IMR-90 (cell line): Measurements from ENCODE around the gene TLX1. TPM values are rescaled to one million over a fixed set of nuclear protein-coding genes. Genes with fewer than 3 reads are reported as not detected.

Source experiments
- ATAC-seq: fragments of 200-7000 bp; cut with Tn5 transposase; 2 replicates; pipeline ENCODE4 v1.9.1; 2020; ENCODE audit warnings: low read depth, mild to moderate bottlenecking, moderate library complexity
- BruUV-seq: library from RNA; stranded (reverse); fragments of 400-500 nt; replicated peaks from 2 replicates; lab custom pipeline; 2021; lab: Mats Ljungman, UMichigan
- CTCF ChIA-PET: fragments of 300-600 bp; formaldehyde crosslinking; extraction: SDS; loops from one replicate; lab custom pipeline; 2021; ENCODE audit warnings: antibody characterized with exemption; lab: Yijun Ruan, JAX
- POLR2A ChIA-PET: fragments of 300-600 bp; sonication (Branson Sonifier 250); formaldehyde crosslinking; loops from one replicate; lab custom pipeline; 2022; ENCODE audit warnings: antibody characterized with exemption; ENCODE audit not compliant: unreplicated experiment; lab: Charles Lee
- DNase-seq: peaks from one replicate; pipeline ENCODE4 v3.0.0; 2013
- H2AFZ ChIP-seq: replicated peaks from 2 replicates; pipeline ENCODE3; 2013; ENCODE audit warnings: low read length, mild to moderate bottlenecking; ENCODE audit not compliant: poor library complexity
- H2AK5ac ChIP-seq: 2 replicates; pipeline ENCODE4 v1.6.1; 2013; ENCODE audit warnings: low read depth, low read length, inconsistent platforms
- H2AK9ac ChIP-seq: replicated peaks from 2 replicates; pipeline ENCODE3; 2013; ENCODE audit warnings: mild to moderate bottlenecking, low read depth, low read length, moderate library complexity; ENCODE audit not compliant: poor library complexity
- H2BK120ac ChIP-seq: 2 replicates; pipeline ENCODE4 v1.6.1; 2013; ENCODE audit warnings: low read depth, low read length, inconsistent platforms
- H2BK15ac ChIP-seq: 3 replicates; pipeline ENCODE4 v1.6.1; 2013; ENCODE audit warnings: low read depth, low read length, inconsistent platforms
- H2BK20ac ChIP-seq: 2 replicates; pipeline ENCODE4 v1.6.1; 2013; ENCODE audit warnings: low read depth, mild to moderate bottlenecking, inconsistent platforms, low read length, moderate library complexity
- H2BK5ac ChIP-seq: 2 replicates; pipeline ENCODE4 v1.6.1; 2013; ENCODE audit warnings: mild to moderate bottlenecking, low read depth, low read length, inconsistent platforms; ENCODE audit not compliant: poor library complexity, severe bottlenecking
- H3K14ac ChIP-seq: replicated peaks from 2 replicates; pipeline ENCODE4 v1.6.1; 2013; ENCODE audit warnings: low read depth, low read length, inconsistent platforms
- H3K18ac ChIP-seq: 2 replicates; pipeline ENCODE4 v1.6.1; 2013; ENCODE audit warnings: low read depth, low read length, control low read depth
- H3K23ac ChIP-seq: 2 replicates; pipeline ENCODE4 v1.6.1; 2013; ENCODE audit warnings: low read depth, low read length, inconsistent platforms
- H3K27ac ChIP-seq: 2 replicates; pipeline ENCODE4 v1.5.1; 2013; ENCODE audit warnings: mild to moderate bottlenecking, control low read depth, low read length; ENCODE audit not compliant: insufficient read depth
- H3K27me3 ChIP-seq: 2 replicates; pipeline ENCODE4 v1.6.1; 2013; ENCODE audit warnings: low read length; ENCODE audit not compliant: control insufficient read depth, insufficient read depth
- H3K36me3 ChIP-seq: 2 replicates; pipeline ENCODE4 v1.6.1; 2013; ENCODE audit warnings: low read length, mixed read lengths; ENCODE audit not compliant: control insufficient read depth, insufficient read depth
- H3K4ac ChIP-seq: 2 replicates; pipeline ENCODE4 v1.6.1; 2013; ENCODE audit warnings: low read depth, low read length, inconsistent platforms
- H3K4me1 ChIP-seq: 2 replicates; pipeline ENCODE4 v1.6.1; 2013; ENCODE audit warnings: low read length, mixed read lengths; ENCODE audit not compliant: control insufficient read depth, insufficient read depth
- H3K4me2 ChIP-seq: 2 replicates; pipeline ENCODE4 v1.6.1; 2013; ENCODE audit warnings: low read depth, mild to moderate bottlenecking, control low read depth, low read length, moderate library complexity
- H3K4me3 ChIP-seq: 2 replicates; pipeline ENCODE4 v1.5.1; 2013; ENCODE audit warnings: low read depth, mild to moderate bottlenecking, control low read depth, low read length, moderate library complexity; ENCODE audit not compliant: insufficient read depth
- H3K56ac ChIP-seq: 2 replicates; pipeline ENCODE4 v1.6.1; 2013; ENCODE audit warnings: low read length, inconsistent platforms; ENCODE audit not compliant: insufficient read depth; ENCODE audit errors: extremely low read depth
- H3K79me1 ChIP-seq, 2 experiments: 2 replicates each; pipeline ENCODE4 v1.6.1; 2013; ENCODE audit warnings: low read length in 2 of 2, inconsistent platforms in 1 of 2, low read depth in 1 of 2
- H3K9ac ChIP-seq: 2 replicates; pipeline ENCODE4 v1.6.1; 2013; ENCODE audit warnings: low read depth, low read length, control low read depth
- H3K9me1 ChIP-seq: 2 replicates; pipeline ENCODE4 v1.6.1; 2013; ENCODE audit warnings: low read length, inconsistent platforms; ENCODE audit not compliant: insufficient read depth
- H3K9me3 ChIP-seq: 2 replicates; pipeline ENCODE4 v1.6.1; 2013; ENCODE audit warnings: low read length; ENCODE audit not compliant: control insufficient read depth, insufficient read depth
- H4K20me1 ChIP-seq: 2 replicates; pipeline ENCODE4 v1.6.1; 2013; ENCODE audit warnings: low read length, inconsistent platforms; ENCODE audit not compliant: insufficient read depth
- H4K5ac ChIP-seq: 2 replicates; pipeline ENCODE4 v1.6.1; 2013; ENCODE audit warnings: mild to moderate bottlenecking, low read depth, low read length, control low read depth
- H4K8ac ChIP-seq, 2 experiments: 2 replicates each; pipeline ENCODE4 v1.6.1; 2013; ENCODE audit warnings: low read depth in 2 of 2, low read length in 2 of 2, control low read depth in 1 of 2, inconsistent platforms in 1 of 2
- H4K91ac ChIP-seq: 2 replicates; pipeline ENCODE4 v1.6.1; 2013; ENCODE audit warnings: low read depth, low read length, inconsistent platforms; ENCODE audit not compliant: insufficient read depth
- BHLHE40 ChIP-seq: fragments of 150-350 bp; IDR thresholded peaks from 2 replicates; pipeline ENCODE4 v1.6.1; 2016; ENCODE audit warnings: mild to moderate bottlenecking, low read depth, low read length
- CEBPB ChIP-seq: IDR thresholded peaks from 2 replicates; pipeline ENCODE4 v1.6.1; 2012; ENCODE audit warnings: low read depth, low read length, improper control_type of control experiment
- CHD1 ChIP-seq: IDR thresholded peaks from 2 replicates; pipeline ENCODE4 v1.6.1; 2012; ENCODE audit warnings: low read depth, low read length, improper control_type of control experiment
- ELK1 ChIP-seq: fragments of 150-350 bp; IDR thresholded peaks from 2 replicates; pipeline ENCODE4 v1.6.1; 2016; ENCODE audit warnings: low read depth, mild to moderate bottlenecking, low read length, moderate library complexity, borderline replicate concordance
- MAFK ChIP-seq: IDR thresholded peaks from 2 replicates; pipeline ENCODE4 v1.6.1; 2012; ENCODE audit warnings: low read depth, low read length, improper control_type of control experiment
- MAZ ChIP-seq: IDR thresholded peaks from 2 replicates; pipeline ENCODE4 v1.6.1; 2012; ENCODE audit warnings: low read depth, mild to moderate bottlenecking, low read length, improper control_type of control experiment, moderate library complexity, borderline replicate concordance
- MXI1 ChIP-seq: IDR thresholded peaks from 2 replicates; pipeline ENCODE4 v1.6.1; 2012; ENCODE audit warnings: low read depth, mild to moderate bottlenecking, low read length, moderate library complexity, borderline replicate concordance
- NFE2L2 ChIP-seq: fragments of 150-350 bp; IDR thresholded peaks from 2 replicates; pipeline ENCODE4 v1.6.1; 2016; ENCODE audit warnings: low read depth, mild to moderate bottlenecking, low read length
- POLR2A ChIP-seq: IDR thresholded peaks from 2 replicates; pipeline ENCODE4 v1.6.1; 2012; ENCODE audit warnings: mild to moderate bottlenecking, low read depth, low read length
- USF2 ChIP-seq: fragments of 150-350 bp; IDR thresholded peaks from 2 replicates; pipeline ENCODE4 v1.6.1; 2017; ENCODE audit warnings: mild to moderate bottlenecking, antibody characterized with exemption, low read length, low read depth
- WGBS, 2 experiments: methylation state at CpG; one replicate each; pipeline versions ENCODE4 v1.1.5 to v1.1.7; 2013; ENCODE audit warnings: missing lambda C conversion rate in 2 of 2; ENCODE audit not compliant: insufficient read length in 1 of 2; ENCODE audit errors: extremely low coverage in 2 of 2; 5-methylcytosine and 5-hydroxymethylcytosine counted together
- dilution Hi-C: fragments of 300-500 bp; cut with HindIII; formaldehyde crosslinking; loops from one replicate; pipeline ENCODE4 v1.14.3; 2018; ENCODE audit warnings: low sequenced_read_pairs; ENCODE audit not compliant: unreplicated experiment
- in situ Hi-C: fragments of 300-500 bp; cut with MboI; formaldehyde crosslinking; loops from 3 replicates; pipeline ENCODE4 v1.14.3; 2019; ENCODE audit warnings: low sequenced_read_pairs, inconsistent platforms, mixed read lengths
- intact Hi-C: fragments of 100-400 bp; cut with micrococcal nuclease; formaldehyde crosslinking; loops from 2 replicates; pipeline ENCODE4 v1.10.0; 2022
- polyA plus RNA-seq, 3 experiments: library from polyadenylated mRNA; depleted of rRNA; stranded (reverse); fragments of >200 nt; gene quantifications; 2 replicates each; pipeline ENCODE4 v1.2.3, GENCODE V29; 2012; ENCODE audit warnings: low replicate concordance in 1 of 3
- total RNA-seq: library from RNA; depleted of rRNA; stranded (reverse); fragments of >200 nt; gene quantifications from 2 replicates; pipeline ENCODE4 v1.2.3, GENCODE V29; 2012

Gene TLX1
- total and polyA plus RNA-seq, 2 of the 4 experiments (the other 2 are of a cell fraction): not detected

- no peak overlapping the region for H2AK9ac ChIP-seq
- intact Hi-C loops: no loop called here
Measured at GRCh38 chr10:101183458-101184183, 52.5 kb downstream of the TLX1 start.

More at GRCh38 chr10:101183458-101184183, 52.5 kb downstream of the TLX1 start:
- dilution Hi-C loops: no loop called here
- H3K9ac ChIP-seq: no peak overlapping the region
- peaks cover 31% of the 10 kb centered on the region for H3K27me3 ChIP-seq
- no peak overlapping the region for H3K56ac ChIP-seq
- DNase-seq: no peak
- no peak overlapping the region for H3K4me2 ChIP-seq
- ChIA-PET POLR2A (no interaction called here), CTCF (no interaction called here)
- H3K9me1 ChIP-seq: no peaks in the 10 kb centered on the region
- H2AFZ ChIP-seq: no peak overlapping the region
- TF ChIP-seq ELK1: no peak
- no peak for TF ChIP-seq MAFK
- no peak for TF ChIP-seq NFE2L2
- no peak for TF ChIP-seq CHD1
- no peak for TF ChIP-seq MAZ
- TF ChIP-seq MXI1: no peak
- TF ChIP-seq CEBPB: no peak
- TF ChIP-seq BHLHE40: no peak
- no peak for TF ChIP-seq USF2
- no peak for TF ChIP-seq POLR2A
- ATAC-seq: no peak
- no peak overlapping the region for H4K8ac ChIP-seq
- WGBS, 2 experiments: 83% methylated on average over 2 of the region's 6 CpGs; no CpG with 5 or more reads in 1 of the 2 experiments
- H3K14ac ChIP-seq: no peak overlapping the region
- no TSS peak for BruUV-seq
- no peak overlapping the region for H4K91ac ChIP-seq
- no peaks in the 10 kb centered on the region for H3K79me1 ChIP-seq
- H4K5ac ChIP-seq: no peak overlapping the region
- H3K23ac ChIP-seq: no peak overlapping the region
- no peak overlapping the region for H2BK15ac ChIP-seq
- no peak overlapping the region for H3K27ac ChIP-seq
- H3K9me3 ChIP-seq: peaks cover 2% of the 10 kb centered on the region; the same call in 1 of the 2 replicates
- H2BK20ac ChIP-seq: no peak overlapping the region
- H3K4me1 ChIP-seq: no peaks in the 10 kb centered on the region
- no peaks in the 10 kb centered on the region for H3K36me3 ChIP-seq
- in situ Hi-C loops: loop anchor here (10.0 kb wide), 1 partner anchor 561 kb away; no protein-coding TSS in a partner anchor
- no peak overlapping the region for H2BK120ac ChIP-seq
- H3K18ac ChIP-seq: no peak overlapping the region
- H3K4me3 ChIP-seq: no peak overlapping the region
- H4K20me1 ChIP-seq: no peaks in the 10 kb centered on the region
- no peak overlapping the region for H2BK5ac ChIP-seq
- no peak overlapping the region for H3K4ac ChIP-seq
- no peak overlapping the region for H2AK5ac ChIP-seq
